Spleen (tissue), 11 donors: ENCODE results near the gene TMED4. TPM values are rescaled to one million over a fixed set of nuclear protein-coding genes. Genes with fewer than 3 reads are reported as not detected.
A peak's percentile ranks its signal among the peaks of the same experiment; 100 is the strongest.

Experiments
- DNase-seq: peaks from one replicate; pipeline ENCODE4 v3.0.0-alpha.2; 2020
- H3K27ac ChIP-seq, 8 donors: fragments of 200-600 bp; sonication (generic) in 7 of 8; 1 replicate in 4 of 8; 2 replicates in 4 of 8; pipeline versions ENCODE4 v1.5.0 to v1.8.0; 2016 to 2021; ENCODE audit warnings: inconsistent platforms in 4 of 8, mild to moderate bottlenecking in 4 of 8, moderate library complexity in 1 of 8
- H3K27me3 ChIP-seq, 7 donors: fragments of 200-600 bp; sonication (generic) in 6 of 7; replicated peaks in 1 of 7; 1 replicate in 4 of 7; 2 replicates in 3 of 7; pipeline versions ENCODE4 v1.5.0 to v1.8.0; 2016 to 2021; ENCODE audit warnings: inconsistent platforms in 3 of 7, mild to moderate bottlenecking in 1 of 7
- H3K36me3 ChIP-seq, 6 donors: fragments of 200-600 bp; sonication (generic) in 5 of 6; 1 replicate in 4 of 6; 2 replicates in 2 of 6; pipeline versions ENCODE4 v1.5.0 to v1.8.0; 2016 to 2021; ENCODE audit warnings: inconsistent platforms in 2 of 6
- H3K4me1 ChIP-seq, 6 donors: fragments of 200-600 bp; sonication (generic) in 5 of 6; 1 replicate in 3 of 6; 2 replicates in 3 of 6; pipeline versions ENCODE4 v1.5.0 to v1.8.0; 2016 to 2021; ENCODE audit warnings: inconsistent platforms in 3 of 6
- H3K4me3 ChIP-seq, 8 donors: fragments of 200-600 bp; sonication (generic) in 7 of 8; 1 replicate in 4 of 8; 2 replicates in 4 of 8; pipeline versions ENCODE4 v1.5.0 to v1.8.0; 2016 to 2021; ENCODE audit warnings: inconsistent platforms in 4 of 8, mild to moderate bottlenecking in 4 of 8, moderate library complexity in 2 of 8
- H3K9me3 ChIP-seq, 8 donors: fragments of 200-600 bp; sonication (generic) in 7 of 8; 1 replicate in 4 of 8; 2 replicates in 4 of 8; pipeline versions ENCODE4 v1.5.0 to v1.8.0; 2016 to 2021; ENCODE audit warnings: inconsistent platforms in 4 of 8
- POLR2A ChIP-seq, 3 donors: fragments of 450-650 bp; IDR thresholded peaks; one replicate each; pipeline ENCODE4 v1.5.1; 2017; ENCODE audit warnings: antibody characterized with exemption in 3 of 3, mild to moderate bottlenecking in 1 of 3
- POLR2AphosphoS5 ChIP-seq, 3 donors: sonication (generic); formaldehyde crosslinking; IDR thresholded peaks; one replicate each; pipeline ENCODE4 v1.5.1; 2017; ENCODE audit warnings: antibody characterized with exemption in 3 of 3
- WGBS, 5 donors: extraction: QIAGEN DNeasy Blood & Tissue Kit in 3 of 5; methylation state at CpG; one replicate each; pipeline versions ENCODE4 v1.1.5 to v1.1.7; 2013 to 2018; 5-methylcytosine and 5-hydroxymethylcytosine counted together
- intact Hi-C: fragments of 100-400 bp; cut with DNase I; formaldehyde crosslinking; loops from one replicate; pipeline ENCODE4 v1.15.0; 2023; ENCODE audit warnings: low total_unique reads
- polyA plus RNA-seq, 3 donors: library from polyadenylated mRNA; stranded (reverse); fragments of 200-250 nt; gene quantifications; one replicate each; pipeline ENCODE4 v1.2.1, GENCODE V29; 2013
- total RNA-seq, 7 donors: library from RNA; depleted of rRNA in 3 of 7; stranded (reverse); fragments of >200 nt in 3 of 7; fragmentation: NEBNext Ultra II Directional in 4 of 7; extraction: Animal tissue kit (Norgen Biotek cat#: 25700) in 4 of 7; gene quantifications; one replicate each; pipeline versions ENCODE4 v1.1.0 to v1.2.1, GENCODE V29; 2016 to 2021
- TF ChIP-seq, protein P1 (sequence below), 11 experiments: fragments of 200-600 bp in 7 of 11; fragments of 450-650 bp in 4 of 11; sonication (generic) in 4 of 11; IDR thresholded peaks in 8 of 11; conservative IDR thresholded peaks in 3 of 11; 1 replicate in 7 of 11; 2 replicates in 4 of 11; pipeline versions ENCODE4 v1.4.0 to v1.8.0; 2016 to 2021; ENCODE audit warnings: antibody characterized with exemption in 11 of 11, inconsistent platforms in 4 of 11, mild to moderate bottlenecking in 1 of 11
- donor health status: healthy with polysubstance abuse.
- donor health status: DM: no; HTN: no; CAD: no; lungs with moderate emphysema.
- donor health status: DM: no; HTN: no; CAD: no.
- donor health status: Bipolar disorder and iron deficiency.
- donor health status: healthy.
- donor health status: DM: no; HTN: no; CAD: no.
- donor health status: DM: yes; HTN: yes; CAD: no.

TMED4 gene
- total and polyA plus RNA-seq, 10 donors = 26.1 to 105 (median 59.6) TPM

DNA sequence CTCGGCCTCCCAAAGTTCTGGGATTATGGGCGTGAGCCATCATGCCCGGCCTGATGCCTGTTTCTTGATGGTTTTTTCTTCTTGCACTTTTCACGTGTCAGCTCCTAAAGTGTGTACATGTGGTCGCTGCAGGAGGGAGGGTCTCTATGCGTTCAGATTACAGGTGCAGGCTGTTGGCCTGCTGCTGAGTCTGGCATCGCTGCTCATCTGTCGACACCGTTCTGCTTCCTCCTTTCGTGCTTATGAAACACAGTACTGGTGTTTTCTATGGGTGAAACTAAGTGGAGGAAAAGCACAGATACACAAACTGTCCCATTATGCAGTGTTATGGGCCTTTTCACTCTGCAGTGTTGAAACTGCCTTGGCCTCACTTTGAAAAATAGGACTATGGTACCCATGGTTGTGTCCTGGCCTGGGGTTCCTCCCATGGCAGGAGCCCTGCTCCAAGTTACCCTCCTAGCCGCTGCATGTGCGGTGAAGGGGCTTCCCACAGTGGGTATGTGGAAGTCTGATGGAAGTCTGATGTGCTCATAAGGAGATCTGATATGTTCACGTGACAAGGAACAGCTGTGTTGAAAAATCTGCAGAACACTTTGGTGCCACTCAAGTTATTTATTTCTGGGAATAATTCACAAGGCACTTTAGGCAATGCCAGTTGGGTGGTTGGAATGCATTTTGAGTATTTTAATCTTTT, 47.9 kb upstream of the TMED4 start:
- WGBS, 5 donors = 47 to 72% (median 59%) methylated on average over 13 of the region's 13 CpGs
- peaks cover 0 to 31% (median 16%) of the 10 kb centered on the region in 6 donors for H3K36me3 ChIP-seq
- H3K27ac ChIP-seq = peak overlapping the region; percentile 63 to 96 (median 84)
- H3K27me3 ChIP-seq = no peaks in the 10 kb centered on the region
- TF ChIP-seq POLR2A (IDR thresholded peaks at IDR 0.05) = no peak
- TF ChIP-seq POLR2AphosphoS5 (IDR thresholded peaks at IDR 0.05) = peak in 2 of 3 donors; percentile 57 to 64
- intact Hi-C loops = no loop called here
- no peaks in the 10 kb centered on the region for H3K9me3 ChIP-seq
- DNase-seq = no peak
- peaks cover 55 to 100% (median 77%) of the 10 kb centered on the region in 6 donors for H3K4me1 ChIP-seq
- peak overlapping the region in 1 of 8 donors; percentile 29 for H3K4me3 ChIP-seq

DNA sequence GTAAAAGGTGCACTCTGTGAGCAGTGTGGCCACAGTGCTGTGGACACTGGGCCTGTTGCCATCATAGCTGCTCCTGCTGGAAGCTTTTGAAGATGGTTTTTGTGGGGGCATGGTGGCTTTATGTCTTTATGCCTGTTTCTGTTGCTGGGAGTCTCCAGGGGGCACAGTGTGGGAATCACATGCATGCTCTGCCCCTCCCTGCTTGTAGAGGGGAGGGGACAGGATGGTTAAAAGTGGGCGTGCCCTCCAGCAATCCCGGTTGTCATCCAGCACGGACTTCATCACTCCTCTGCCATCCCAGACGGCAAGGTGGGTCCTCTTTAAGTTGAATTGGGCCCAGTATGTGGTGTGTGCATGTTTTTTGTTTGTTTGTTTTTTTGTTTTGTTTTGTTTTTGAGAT, 44.6 kb upstream of the TMED4 start:
- WGBS, 5 donors = 58 to 87% (median 76%) methylated on average over 4 of the region's 4 CpGs
- Histone ChIP-seq H3K27ac (peak overlapping the region in 6 of 8 donors; percentile 2 to 90 (median 61)), H3K27me3 (no peaks in the 10 kb centered on the region), H3K4me1 (peaks cover 45 to 100% (median 76%) of the 10 kb centered on the region in 6 donors), H3K36me3 (peaks cover 0 to 38% (median 21%) of the 10 kb centered on the region in 6 donors), H3K9me3 (no peaks in the 10 kb centered on the region), H3K4me3 (no peak overlapping the region)
- no peak for DNase-seq
- TF ChIP-seq POLR2A (IDR thresholded peaks at IDR 0.05) = no peak
- TF ChIP-seq, protein P1, sequence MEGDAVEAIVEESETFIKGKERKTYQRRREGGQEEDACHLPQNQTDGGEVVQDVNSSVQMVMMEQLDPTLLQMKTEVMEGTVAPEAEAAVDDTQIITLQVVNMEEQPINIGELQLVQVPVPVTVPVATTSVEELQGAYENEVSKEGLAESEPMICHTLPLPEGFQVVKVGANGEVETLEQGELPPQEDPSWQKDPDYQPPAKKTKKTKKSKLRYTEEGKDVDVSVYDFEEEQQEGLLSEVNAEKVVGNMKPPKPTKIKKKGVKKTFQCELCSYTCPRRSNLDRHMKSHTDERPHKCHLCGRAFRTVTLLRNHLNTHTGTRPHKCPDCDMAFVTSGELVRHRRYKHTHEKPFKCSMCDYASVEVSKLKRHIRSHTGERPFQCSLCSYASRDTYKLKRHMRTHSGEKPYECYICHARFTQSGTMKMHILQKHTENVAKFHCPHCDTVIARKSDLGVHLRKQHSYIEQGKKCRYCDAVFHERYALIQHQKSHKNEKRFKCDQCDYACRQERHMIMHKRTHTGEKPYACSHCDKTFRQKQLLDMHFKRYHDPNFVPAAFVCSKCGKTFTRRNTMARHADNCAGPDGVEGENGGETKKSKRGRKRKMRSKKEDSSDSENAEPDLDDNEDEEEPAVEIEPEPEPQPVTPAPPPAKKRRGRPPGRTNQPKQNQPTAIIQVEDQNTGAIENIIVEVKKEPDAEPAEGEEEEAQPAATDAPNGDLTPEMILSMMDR (IDR thresholded peaks at IDR 0.05 in 8 of 11, conservative IDR thresholded peaks at IDR 0.05 in 3 of 11) = no peak
- TF ChIP-seq POLR2AphosphoS5 (IDR thresholded peaks at IDR 0.05) = no peak
- intact Hi-C loops = no loop called here

DNA sequence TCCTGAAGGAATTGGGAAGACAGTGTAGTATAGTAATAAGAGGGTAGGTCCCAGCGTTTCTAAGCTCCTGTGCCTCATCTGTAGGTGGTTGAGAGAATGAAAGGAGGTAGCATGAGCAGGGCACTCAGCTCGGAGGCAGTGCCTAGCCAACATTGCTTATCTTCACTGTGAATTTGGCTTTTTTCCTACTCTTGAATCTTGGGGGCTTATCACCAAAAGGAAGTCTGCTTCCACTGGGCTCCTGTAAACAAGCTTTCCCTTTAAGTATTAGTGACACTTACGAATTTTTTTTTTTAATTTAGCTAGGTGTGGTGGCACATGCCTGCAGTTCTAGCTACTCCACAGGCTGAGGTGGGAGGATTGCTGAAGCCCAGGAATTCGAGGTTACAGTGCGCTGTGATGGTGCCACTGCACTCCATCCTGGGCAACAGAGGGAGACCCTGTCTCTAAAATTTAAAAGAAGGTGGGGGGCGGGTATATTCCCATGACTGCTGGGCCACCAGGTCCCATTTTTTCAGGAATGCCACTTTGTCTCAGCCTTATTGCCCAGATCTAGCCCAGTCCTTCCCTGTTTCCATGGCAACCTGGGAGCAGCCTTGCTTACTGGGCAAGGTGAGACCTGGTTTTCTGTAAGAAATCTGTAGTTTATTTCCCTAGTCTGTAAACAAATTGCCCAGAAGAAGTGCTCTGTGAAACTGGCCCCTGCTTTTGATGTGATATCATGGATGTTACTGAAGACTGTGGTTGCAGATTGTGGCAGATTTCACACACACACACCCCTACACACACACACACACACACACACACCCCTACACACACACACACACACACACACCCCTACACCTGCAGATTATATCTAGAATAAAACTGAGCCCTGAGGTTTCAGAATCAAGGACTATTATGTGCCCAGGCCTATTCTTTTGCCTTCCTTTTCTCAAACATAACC, 43.8 kb upstream of the TMED4 start:
- Histone ChIP-seq H3K9me3 (no peaks in the 10 kb centered on the region), H3K4me1 (peaks cover 41 to 100% (median 75%) of the 10 kb centered on the region in 6 donors), H3K36me3 (peaks cover 0 to 38% (median 21%) of the 10 kb centered on the region in 6 donors), H3K27ac (peak overlapping the region in 7 of 8 donors; percentile 2 to 90 (median 79)), H3K4me3 (no peak overlapping the region), H3K27me3 (no peaks in the 10 kb centered on the region)
- TF ChIP-seq POLR2A (IDR thresholded peaks at IDR 0.05) (no peak), POLR2AphosphoS5 (IDR thresholded peaks at IDR 0.05) (no peak)
- TF ChIP-seq, protein P1 (IDR thresholded peaks at IDR 0.05 in 8 of 11, conservative IDR thresholded peaks at IDR 0.05 in 3 of 11) = no peak
- intact Hi-C loops = no loop called here
- no peak for DNase-seq
- 72 to 78% (median 74%) methylated on average over 6 of the region's 6 CpGs for WGBS, 5 donors

DNA sequence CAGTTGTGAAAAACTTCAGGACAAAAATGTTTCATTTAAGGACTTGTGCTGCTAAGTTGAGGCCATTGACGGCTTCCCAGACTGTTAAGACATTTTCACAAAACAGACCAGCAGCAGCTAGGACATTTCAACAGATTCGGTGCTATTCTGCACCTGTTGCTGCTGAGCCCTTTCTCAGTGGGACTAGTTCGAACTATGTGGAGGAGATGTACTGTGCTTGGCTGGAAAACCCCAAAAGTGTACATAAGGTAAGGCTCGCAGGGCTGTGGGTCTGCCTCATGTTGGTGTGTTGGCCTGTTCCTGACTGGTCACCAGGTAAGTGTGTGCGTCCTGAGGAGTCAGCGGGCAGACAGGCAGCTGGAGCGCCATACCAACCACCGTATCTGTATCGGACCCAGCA, 42.3 kb upstream of the TMED4 start:
- Histone ChIP-seq H3K36me3 (peaks cover 0 to 41% (median 21%) of the 10 kb centered on the region in 6 donors), H3K27me3 (no peaks in the 10 kb centered on the region), H3K4me1 (peaks cover 32 to 100% (median 74%) of the 10 kb centered on the region in 6 donors), H3K4me3 (peak overlapping the region in 1 of 8 donors; percentile 6), H3K27ac (peak overlapping the region; percentile 44 to 90 (median 80)), H3K9me3 (no peaks in the 10 kb centered on the region)
- TF ChIP-seq POLR2AphosphoS5 (IDR thresholded peaks at IDR 0.05) = peak in 1 of 3 donors; percentile 11
- no peak for TF ChIP-seq POLR2A (IDR thresholded peaks at IDR 0.05)
- 80 to 94% (median 88%) methylated on average over 8 to 9 of the region's 9 CpGs for WGBS, 5 donors
- intact Hi-C loops = no loop called here
- DNase-seq = no peak
